Thoracic aorta (tissue), 2 donors: Measurements from ENCODE around the gene GPRC5B. TPM values are rescaled to one million over a fixed set of nuclear protein-coding genes. Genes with fewer than 3 reads are reported as not detected.

ENCODE experiments used
- ATAC-seq: fragments of 150-250 bp; one replicate; pipeline ENCODE4 v1.8.0; 2017; ENCODE audit warnings: low read depth; ENCODE audit not compliant: insufficient number of reproducible peaks, low FRiP score
- DNase-seq: peaks from one replicate; pipeline ENCODE4 v3.0.0-alpha.2; 2020; ENCODE audit warnings: low spot score
- H3K27ac ChIP-seq, 2 donors: fragments of 200-600 bp; sonication (generic); 1 replicate in 1 of 2; 2 replicates in 1 of 2; pipeline ENCODE4 v1.5.1; 2016; ENCODE audit warnings: mild to moderate bottlenecking in 2 of 2, moderate library complexity in 2 of 2
- H3K27me3 ChIP-seq: fragments of 200-600 bp; sonication (generic); replicated peaks from 2 replicates; pipeline ENCODE4 v1.6.0; 2016; ENCODE audit warnings: mild to moderate bottlenecking; ENCODE audit not compliant: insufficient read depth
- H3K36me3 ChIP-seq: fragments of 200-600 bp; sonication (generic); one replicate; pipeline ENCODE4 v1.5.1; 2016
- H3K4me1 ChIP-seq, 2 donors: fragments of 200-600 bp; sonication (generic); 1 replicate in 1 of 2; 2 replicates in 1 of 2; pipeline versions ENCODE4 v1.5.1 to v1.6.0; 2016; ENCODE audit warnings: low read depth in 2 of 2, mild to moderate bottlenecking in 1 of 2; ENCODE audit not compliant: control insufficient read depth in 1 of 2
- H3K4me3 ChIP-seq: fragments of 200-600 bp; sonication (generic); 2 replicates; pipeline ENCODE4 v1.5.1; 2016; ENCODE audit warnings: mild to moderate bottlenecking
- H3K9me3 ChIP-seq: fragments of 200-600 bp; sonication (generic); 2 replicates; pipeline ENCODE4 v1.5.1; 2016
- total RNA-seq, 2 donors: library from RNA; depleted of rRNA; stranded (reverse); fragments of >200 nt; gene quantifications; one replicate each; pipeline versions ENCODE4 v1.1.0 to v1.2.3, GENCODE V29; 2016
- TF ChIP-seq, protein P1 (sequence below): fragments of 200-600 bp; sonication (generic); IDR thresholded peaks from one replicate; pipeline ENCODE4 v1.5.1; 2019; ENCODE audit warnings: antibody characterized with exemption

The GPRC5B gene
- total RNA-seq, 2 donors from 2014 or later = 9.6 to 16.1 TPM

DNA sequence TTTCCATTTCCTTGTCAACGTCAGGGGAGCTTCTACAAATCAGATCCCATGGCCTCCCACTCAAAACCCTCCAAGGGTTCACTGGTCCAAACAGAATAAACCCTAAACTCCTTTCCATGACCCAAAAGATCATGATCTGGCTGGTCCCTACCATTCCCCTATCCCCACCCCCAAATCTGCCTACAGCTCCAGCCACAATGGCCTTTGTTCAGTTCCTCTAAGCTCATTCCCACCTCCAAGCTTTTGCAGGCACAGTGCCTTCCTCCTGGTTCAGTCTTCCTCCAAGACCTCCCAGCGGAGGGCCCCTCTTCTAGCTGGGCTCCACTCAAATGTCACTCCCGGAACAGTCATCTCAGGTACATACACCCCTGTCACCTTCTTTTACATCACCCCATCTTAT lies 2.0 kb downstream of the GPRC5B start:
- Histone ChIP-seq H3K27ac (no peak overlapping the region), H3K9me3 (no peaks in the 10 kb centered on the region), H3K4me3 (peak overlapping the region; percentile 88), H3K36me3 (no peaks in the 10 kb centered on the region), H3K27me3 (no peaks in the 10 kb centered on the region), H3K4me1 (peaks cover 10 to 24% of the 10 kb centered on the region in 2 donors)
- ATAC-seq (no peak), DNase-seq (no peak)
- TF ChIP-seq, protein P1, sequence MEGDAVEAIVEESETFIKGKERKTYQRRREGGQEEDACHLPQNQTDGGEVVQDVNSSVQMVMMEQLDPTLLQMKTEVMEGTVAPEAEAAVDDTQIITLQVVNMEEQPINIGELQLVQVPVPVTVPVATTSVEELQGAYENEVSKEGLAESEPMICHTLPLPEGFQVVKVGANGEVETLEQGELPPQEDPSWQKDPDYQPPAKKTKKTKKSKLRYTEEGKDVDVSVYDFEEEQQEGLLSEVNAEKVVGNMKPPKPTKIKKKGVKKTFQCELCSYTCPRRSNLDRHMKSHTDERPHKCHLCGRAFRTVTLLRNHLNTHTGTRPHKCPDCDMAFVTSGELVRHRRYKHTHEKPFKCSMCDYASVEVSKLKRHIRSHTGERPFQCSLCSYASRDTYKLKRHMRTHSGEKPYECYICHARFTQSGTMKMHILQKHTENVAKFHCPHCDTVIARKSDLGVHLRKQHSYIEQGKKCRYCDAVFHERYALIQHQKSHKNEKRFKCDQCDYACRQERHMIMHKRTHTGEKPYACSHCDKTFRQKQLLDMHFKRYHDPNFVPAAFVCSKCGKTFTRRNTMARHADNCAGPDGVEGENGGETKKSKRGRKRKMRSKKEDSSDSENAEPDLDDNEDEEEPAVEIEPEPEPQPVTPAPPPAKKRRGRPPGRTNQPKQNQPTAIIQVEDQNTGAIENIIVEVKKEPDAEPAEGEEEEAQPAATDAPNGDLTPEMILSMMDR = no peak

DNA sequence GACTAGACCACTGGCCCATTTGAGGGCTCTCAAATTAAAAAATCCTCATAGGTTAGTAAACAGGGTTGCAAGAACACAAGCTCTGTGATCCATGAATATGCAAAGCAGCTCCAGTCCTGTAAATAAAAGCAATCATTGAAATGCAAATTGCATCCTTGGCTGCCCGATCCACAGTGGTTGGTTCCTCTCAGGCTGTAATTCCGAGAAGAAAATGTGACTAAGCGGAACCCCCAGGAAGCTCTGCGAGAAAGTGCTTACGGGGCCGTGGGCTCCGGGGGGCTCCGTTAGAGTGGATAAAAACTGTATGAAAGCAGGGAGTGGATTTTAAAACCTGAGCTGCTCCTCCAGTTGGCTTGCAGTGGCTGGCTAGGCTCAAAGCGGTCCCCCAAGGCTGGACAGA lies 2.5 kb downstream of the GPRC5B start:
- no peak for DNase-seq
- Histone ChIP-seq H3K4me3 (peak overlapping the region; percentile 88), H3K27ac (no peak overlapping the region), H3K4me1 (peaks cover 10 to 24% of the 10 kb centered on the region in 2 donors), H3K27me3 (no peaks in the 10 kb centered on the region), H3K9me3 (no peaks in the 10 kb centered on the region), H3K36me3 (no peaks in the 10 kb centered on the region)
- TF ChIP-seq, protein P1 = no peak
- no peak for ATAC-seq

DNA sequence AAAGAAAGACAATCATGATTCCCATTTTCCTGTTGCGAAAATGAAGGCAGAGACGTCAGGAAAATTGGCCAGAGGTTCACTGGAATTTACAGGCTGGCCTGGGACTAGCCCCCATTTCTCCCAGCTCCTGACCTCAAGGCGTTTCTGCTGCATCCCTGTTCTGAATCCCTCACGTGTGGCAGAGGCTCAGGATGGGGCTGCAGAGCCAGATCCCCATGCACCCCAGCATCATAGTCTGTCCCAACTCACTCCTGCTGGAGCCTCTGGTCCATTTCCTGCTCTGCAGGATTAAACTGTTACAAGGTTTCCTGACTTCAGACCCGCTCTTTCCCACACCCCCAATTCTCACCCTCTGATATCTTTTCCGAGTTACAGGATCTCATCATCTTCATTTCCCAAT lies 2.9 kb downstream of the GPRC5B start:
- Histone ChIP-seq H3K9me3 (no peaks in the 10 kb centered on the region), H3K36me3 (no peaks in the 10 kb centered on the region), H3K4me1 (peaks cover 10 to 24% of the 10 kb centered on the region in 2 donors), H3K27me3 (no peaks in the 10 kb centered on the region), H3K27ac (no peak overlapping the region), H3K4me3 (no peak overlapping the region)
- ATAC-seq (no peak), DNase-seq (no peak)
- TF ChIP-seq, protein P1 = no peak

DNA sequence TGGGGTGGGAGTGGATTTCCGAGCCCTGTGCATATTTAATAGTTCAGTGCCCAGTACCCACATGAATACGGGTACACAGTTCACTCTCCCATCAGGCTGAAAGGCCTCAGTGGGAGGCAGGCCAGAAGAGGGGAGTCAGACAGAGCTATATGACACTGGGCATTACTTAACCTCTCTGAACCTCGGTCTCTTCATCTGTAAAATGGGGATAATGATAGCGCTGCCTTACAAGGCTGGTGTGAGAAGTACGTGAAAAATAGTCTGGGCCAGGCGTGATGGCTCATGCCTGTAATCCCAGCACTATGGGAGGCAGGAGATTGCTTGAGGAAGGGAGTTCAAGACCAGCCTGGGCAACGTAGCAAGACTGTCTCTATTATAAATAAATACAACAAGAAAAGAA lies 3.6 kb downstream of the GPRC5B start:
- H3K27me3 ChIP-seq = no peaks in the 10 kb centered on the region
- no peaks in the 10 kb centered on the region for H3K36me3 ChIP-seq
- H3K27ac ChIP-seq = no peak overlapping the region
- DNase-seq = no peak
- ATAC-seq = no peak
- H3K9me3 ChIP-seq = no peaks in the 10 kb centered on the region
- H3K4me3 ChIP-seq = no peak overlapping the region
- peaks cover 10 to 23% of the 10 kb centered on the region in 2 donors for H3K4me1 ChIP-seq
- TF ChIP-seq, protein P1 = no peak

DNA sequence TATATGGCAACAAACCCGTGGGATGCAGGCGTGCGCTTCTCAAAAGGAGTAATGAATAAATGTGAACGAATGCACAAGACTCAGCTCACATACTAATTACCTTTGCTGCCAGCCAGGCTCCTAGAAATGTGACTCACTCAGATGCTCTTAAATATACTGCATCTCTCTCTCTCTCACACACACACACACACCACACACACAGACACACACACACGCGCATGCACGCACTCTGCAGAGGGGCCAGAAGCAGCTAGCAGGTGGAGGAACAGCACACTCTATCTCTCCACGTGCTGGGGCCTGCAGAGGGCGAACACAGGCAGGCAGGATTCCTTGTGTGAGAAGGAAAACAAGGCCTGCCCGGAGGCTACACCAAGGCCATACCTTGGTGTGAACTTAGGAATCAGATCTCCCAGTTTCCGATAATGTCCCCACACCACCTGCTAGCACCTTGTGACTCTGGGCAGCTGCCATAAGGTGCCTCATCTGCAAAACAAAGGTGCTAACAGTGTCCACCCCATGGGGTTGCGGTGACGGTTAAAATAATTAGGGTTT lies 5.3 kb downstream of the GPRC5B start:
- Histone ChIP-seq H3K9me3 (no peaks in the 10 kb centered on the region), H3K4me1 (peaks cover 5 to 12% of the 10 kb centered on the region in 2 donors), H3K36me3 (no peaks in the 10 kb centered on the region), H3K27me3 (no peaks in the 10 kb centered on the region), H3K27ac (no peak overlapping the region), H3K4me3 (no peak overlapping the region)
- no peak for ATAC-seq
- DNase-seq = no peak
- TF ChIP-seq, protein P1 = no peak
